Ovary (tissue), 3 donors: ENCODE results near the gene SEMA4D.

Experiments used
- POLR2A ChIP-seq: fragments of 450-650 bp; IDR thresholded peaks from one replicate; pipeline ENCODE4 v1.6.1; 2017; ENCODE audit warnings: antibody characterized with exemption, mild to moderate bottlenecking, moderate library complexity
- TF ChIP-seq, protein P1 (sequence below), 3 donors: fragments of 450-650 bp in 2 of 3; fragments of 200-600 bp in 1 of 3; IDR thresholded peaks; one replicate each; pipeline versions ENCODE4 v1.5.1 to v1.8.0; 2016 to 2022; ENCODE audit warnings: antibody characterized with exemption in 3 of 3, mild to moderate bottlenecking in 1 of 3
- donor health status: DM: no; HTN: no; CAD: no.

GRCh38 chr9:89356782-89357181, 141.1 kb downstream of the SEMA4D start:
- no peak for TF ChIP-seq POLR2A
- TF ChIP-seq, protein P1, sequence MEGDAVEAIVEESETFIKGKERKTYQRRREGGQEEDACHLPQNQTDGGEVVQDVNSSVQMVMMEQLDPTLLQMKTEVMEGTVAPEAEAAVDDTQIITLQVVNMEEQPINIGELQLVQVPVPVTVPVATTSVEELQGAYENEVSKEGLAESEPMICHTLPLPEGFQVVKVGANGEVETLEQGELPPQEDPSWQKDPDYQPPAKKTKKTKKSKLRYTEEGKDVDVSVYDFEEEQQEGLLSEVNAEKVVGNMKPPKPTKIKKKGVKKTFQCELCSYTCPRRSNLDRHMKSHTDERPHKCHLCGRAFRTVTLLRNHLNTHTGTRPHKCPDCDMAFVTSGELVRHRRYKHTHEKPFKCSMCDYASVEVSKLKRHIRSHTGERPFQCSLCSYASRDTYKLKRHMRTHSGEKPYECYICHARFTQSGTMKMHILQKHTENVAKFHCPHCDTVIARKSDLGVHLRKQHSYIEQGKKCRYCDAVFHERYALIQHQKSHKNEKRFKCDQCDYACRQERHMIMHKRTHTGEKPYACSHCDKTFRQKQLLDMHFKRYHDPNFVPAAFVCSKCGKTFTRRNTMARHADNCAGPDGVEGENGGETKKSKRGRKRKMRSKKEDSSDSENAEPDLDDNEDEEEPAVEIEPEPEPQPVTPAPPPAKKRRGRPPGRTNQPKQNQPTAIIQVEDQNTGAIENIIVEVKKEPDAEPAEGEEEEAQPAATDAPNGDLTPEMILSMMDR (IDR thresholded peaks at IDR 0.05): no peak
